Measurements from ENCODE around the gene MBTPS1.

MBTPS1 gene

DNA sequence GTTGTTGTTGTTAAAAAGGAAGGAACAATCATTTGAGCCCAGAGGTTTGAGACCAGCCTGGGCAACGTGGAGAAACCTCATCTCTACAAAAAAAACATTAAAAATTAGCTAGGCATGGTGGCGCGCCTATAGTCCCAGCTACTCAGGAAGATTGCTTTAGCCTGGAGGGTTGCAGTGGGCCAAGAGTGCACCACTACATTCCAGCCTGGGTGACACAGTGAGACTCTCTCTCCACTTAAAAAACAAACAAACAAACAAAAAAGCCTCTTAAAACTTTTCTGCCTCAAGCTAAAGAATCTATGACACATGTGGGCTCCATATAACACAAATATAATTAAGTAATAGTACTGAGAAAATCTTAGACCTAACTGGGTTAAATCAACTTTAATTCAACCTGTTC, 12.5 kb downstream of the MBTPS1 start:
- in situ Hi-C loops (cut with HindIII; ENCODE audit: low sequenced_read_pairs) = loop anchor here (5.0 kb wide), 2 partner anchors 48 to 72 kb away; no protein-coding TSS in a partner anchor

DNA sequence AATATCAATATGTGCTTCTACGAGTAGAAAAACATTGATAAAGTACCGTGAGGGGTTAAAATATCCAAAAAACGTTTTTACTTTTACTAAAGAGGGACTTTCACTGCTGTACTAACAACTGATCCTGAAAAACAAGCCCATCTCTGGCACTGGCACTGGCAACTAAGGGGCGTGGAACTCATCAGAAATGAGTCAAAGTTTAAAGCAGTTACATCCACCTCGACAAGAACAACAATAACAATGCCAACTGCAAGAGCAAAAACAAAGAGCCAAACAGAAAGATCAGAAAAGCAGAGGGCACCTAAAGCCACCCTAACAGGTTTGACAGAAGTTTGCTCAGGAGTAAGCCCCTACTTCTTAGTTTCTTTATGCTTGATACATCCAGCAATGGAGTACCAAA, 13.1 kb downstream of the MBTPS1 start:
- in situ Hi-C loops (cut with HindIII; ENCODE audit: low sequenced_read_pairs) = loop anchor here (5.0 kb wide), 2 partner anchors 49 to 71 kb away; no protein-coding TSS in a partner anchor

DNA sequence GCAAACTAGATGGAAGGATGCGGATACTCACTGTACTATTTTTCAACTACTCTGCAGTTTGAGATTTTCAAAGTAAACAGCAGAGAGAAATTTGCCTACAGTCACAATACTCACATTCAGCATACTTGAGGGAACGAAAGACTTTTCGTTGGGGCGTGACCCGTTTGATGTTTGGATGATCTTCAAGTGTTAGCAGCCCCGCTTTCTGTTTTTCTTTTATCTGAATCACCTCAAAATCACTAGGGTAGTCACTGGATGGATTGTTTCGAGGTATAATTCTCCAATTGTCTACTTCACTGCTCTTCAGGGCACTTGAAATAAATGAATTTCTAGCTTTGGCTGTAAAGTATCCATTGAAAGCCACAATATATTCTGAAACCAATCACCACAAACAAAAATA, 17.8 kb downstream of the MBTPS1 start:
- in situ Hi-C loops (cut with HindIII; ENCODE audit: low sequenced_read_pairs) = no loop called here

DNA sequence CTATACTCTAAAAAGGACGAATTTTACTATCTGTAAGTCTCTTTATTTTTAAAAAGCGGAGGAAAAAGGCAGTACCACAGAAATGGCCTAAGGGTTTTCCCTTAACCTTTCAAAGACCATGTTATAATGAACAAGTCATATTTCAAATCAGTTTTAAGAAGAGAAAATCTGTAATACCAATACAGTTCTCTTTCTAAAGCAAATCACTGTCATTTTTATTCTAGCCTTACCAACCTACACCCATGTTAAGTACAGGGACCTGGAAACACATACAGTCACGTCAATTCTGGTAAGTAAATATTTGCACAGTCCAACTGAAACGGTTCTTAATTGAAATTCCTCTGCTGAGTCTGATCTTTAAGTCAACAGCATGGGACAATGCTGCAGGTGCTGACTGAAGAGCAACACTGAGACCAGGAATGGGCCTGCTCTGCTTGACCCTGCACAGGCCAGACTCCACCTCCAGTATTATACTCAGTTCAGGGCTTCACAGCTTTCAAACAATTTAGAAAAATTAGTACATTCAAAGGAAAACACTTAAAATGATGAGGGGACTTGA, 20.2 kb downstream of the MBTPS1 start:
- in situ Hi-C loops (cut with HindIII; ENCODE audit: low sequenced_read_pairs) = no loop called here

DNA sequence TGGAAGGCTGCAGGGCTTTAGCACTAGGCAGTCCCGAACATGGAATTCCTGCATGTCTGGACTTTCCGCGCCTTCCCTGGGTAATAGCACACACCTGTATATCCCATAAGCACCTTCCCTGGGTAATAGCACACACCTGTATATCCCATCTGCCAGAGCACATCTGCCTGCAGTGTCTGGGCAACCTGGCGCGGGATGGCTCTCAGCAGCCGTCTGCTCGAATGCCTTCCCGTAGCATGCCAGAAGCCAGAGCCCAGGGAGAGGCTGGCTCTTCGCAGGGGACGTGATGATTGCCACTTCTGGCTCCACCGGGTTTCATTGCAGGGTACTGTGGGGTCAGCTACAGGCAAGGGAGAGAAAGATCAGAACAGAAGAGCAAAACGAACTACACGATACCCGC, 21.3 kb downstream of the MBTPS1 start:
- in situ Hi-C loops (cut with HindIII; ENCODE audit: low sequenced_read_pairs) = no loop called here

DNA sequence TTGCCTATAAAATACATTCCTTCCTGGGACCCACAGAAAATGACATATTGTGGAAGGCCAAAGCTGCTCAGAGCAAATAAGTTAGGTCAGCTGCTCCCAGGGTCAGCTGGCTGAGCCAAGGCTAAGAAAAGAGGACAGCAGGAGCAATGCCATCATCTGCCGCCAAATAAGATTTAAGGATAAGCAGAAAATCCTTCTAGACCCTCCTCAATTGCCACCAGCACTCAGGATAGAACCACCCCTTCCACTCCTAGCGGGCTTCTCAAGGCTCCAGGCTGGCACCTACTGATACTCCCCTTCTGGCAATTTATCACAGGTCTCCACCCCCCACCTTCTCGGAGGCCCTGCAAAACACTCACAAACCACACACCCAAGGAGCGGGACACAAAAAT, 22.9 kb downstream of the MBTPS1 start:
- in situ Hi-C loops (cut with HindIII; ENCODE audit: low sequenced_read_pairs) = no loop called here

DNA sequence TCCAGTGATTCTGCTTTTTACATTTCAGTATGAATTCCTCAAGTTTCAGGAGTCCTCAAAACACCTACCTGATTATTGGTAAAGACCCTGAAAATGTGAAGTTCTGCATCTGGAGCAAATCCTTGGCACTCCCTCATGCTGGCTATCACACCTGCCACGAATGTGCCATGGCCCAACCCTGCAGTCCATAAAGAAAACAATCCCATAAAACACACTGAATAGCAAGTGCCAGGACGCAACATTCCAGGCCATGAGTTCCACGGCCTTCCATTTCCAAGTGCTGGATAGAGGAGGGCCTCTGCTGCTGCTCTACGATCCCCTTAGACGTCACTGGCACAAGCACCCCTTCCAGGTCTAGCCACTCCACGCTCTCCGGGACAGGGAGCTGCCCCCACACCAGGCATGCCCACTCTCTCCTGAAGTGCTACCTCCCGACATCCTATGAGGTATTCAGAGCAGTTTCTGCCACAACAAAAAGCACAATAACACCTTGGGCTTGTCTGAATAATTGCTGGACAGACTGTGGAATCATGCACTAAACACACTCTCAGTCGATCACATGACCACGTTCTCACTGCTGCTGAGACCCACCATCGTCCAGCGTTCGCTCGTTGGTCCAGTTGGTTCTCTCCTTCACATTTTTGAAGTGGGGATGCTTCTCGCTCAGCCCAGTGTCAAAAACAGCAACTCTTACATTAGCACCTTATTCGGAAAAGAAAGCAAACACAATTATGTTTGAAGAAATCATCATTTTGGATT, 23.4 kb downstream of the MBTPS1 start:
- in situ Hi-C loops (cut with HindIII; ENCODE audit: low sequenced_read_pairs) = no loop called here

DNA sequence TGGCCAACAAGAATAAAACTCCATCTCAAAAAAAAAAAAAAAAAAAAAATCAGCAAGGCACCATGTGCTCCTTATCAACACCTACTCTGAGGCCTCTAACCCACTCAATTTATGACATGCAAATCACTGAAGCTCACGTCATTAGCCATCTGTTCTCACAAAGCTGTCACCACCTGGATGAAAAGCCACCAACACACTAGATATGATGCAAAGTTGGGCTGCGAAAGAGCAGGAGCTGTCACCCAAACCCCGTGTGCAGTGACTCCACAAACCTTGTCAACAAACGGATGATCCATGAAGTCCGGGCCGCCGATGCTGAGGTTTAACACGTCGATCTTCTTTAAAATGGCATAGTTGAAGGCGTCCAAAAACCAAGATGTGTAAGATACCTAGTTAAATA, 25.3 kb downstream of the MBTPS1 start:
- in situ Hi-C loops (cut with HindIII; ENCODE audit: low sequenced_read_pairs) = no loop called here

DNA sequence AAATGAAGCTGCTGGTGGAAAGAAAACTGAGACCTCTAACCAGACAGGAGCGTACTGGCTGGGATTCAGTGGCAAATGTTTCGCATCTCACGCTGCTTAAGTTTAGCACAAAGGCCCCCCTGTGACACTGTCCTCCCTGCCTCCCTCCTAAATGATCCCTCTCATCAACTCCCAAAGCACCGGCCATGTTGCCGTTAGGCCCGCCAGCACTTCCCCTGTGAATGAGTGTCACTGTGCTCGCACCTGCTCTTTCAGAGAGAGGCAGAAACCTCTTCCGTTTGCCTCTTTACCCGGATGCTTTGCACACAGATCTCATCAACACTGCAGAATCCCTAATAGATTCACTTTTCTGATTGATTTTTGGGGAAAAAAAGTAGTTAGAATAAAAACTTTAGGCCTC, 26.5 kb downstream of the MBTPS1 start:
- in situ Hi-C loops (cut with HindIII; ENCODE audit: low sequenced_read_pairs) = no loop called here

DNA sequence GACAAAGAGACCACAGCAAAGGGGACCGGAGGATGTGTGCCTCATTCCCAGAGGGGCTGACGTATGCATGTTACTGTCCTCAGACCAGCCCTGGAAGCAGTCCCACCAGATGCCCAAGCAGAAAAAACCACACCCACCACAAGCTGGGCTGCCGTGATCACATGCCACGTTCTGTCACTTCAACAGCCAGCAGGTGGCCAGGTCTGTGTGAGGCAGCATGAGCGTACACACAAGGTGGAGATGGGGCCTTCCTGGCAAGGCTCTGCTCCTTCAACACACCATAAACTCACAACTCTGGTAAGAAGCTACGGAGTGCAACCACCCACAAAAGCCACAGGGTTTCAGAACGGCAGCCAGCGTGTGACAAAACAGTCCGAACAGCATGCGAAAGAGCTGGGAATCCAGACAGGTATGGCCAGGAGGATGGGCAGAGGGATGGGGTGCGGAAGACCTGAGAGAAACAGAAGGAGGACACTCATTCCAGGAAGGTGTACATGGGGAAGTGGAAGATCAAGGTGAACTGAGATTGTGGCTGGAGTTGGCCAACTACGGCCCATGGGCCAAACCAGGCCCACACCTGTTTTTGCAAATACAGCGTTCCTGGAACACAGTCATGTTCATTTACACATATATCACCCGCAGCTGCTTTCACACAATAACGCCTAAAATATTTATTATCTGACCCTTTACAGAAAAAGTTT, 27.9 kb downstream of the MBTPS1 start:
- in situ Hi-C loops (cut with HindIII; ENCODE audit: low sequenced_read_pairs) = no loop called here

DNA sequence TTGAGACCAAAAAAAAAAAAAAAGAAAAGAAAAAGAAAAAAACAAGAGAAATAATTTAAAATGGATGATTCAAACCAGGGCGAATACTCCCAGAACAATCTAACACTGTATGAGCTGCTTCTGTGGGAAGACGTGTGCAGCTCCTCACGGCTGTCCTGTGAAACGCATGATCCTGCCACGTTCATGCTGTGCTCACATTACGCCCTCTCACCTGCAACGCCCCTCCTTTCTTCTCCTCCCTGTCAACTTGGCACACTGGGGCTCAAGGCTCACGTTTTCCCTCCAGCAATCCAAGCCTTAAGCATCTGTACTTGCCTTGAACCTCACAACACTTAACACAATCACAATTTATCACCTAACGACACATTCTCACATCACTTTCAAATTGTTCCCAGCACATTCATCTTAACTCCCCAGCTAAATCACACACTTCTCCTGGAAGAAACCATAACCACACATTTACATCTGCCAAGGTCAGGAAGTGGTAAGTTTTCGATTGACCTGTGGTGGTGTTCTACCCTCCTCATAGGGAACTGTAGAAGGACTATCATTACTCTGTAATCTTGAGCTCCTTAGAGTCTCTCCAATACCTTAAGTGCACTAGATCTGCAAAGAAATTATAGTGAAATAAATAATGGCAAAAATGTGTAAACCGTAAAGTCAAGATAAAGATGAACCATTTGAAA, 29.1 kb downstream of the MBTPS1 start:
- in situ Hi-C loops (cut with HindIII; ENCODE audit: low sequenced_read_pairs) = no loop called here

DNA sequence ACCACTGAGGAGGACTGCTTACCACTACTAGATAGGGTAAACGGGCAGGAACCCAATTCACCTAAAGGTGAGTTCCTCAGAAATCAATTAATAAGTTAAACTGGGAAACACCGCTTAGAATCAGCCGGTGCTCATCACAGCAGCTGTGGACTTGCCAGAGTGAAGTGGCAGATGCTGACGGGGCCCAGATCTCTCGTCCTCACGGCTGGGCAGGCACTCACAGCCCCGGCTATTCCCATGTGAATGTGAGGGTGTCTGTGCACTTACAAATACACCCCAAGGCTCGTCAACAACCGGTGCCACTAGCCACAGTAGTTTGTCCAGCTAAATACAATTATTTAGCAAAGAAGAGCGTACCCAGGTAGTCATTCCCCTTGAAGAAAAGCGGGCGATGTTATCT, 29.7 kb downstream of the MBTPS1 start:
- in situ Hi-C loops (cut with HindIII; ENCODE audit: low sequenced_read_pairs) = no loop called here

DNA sequence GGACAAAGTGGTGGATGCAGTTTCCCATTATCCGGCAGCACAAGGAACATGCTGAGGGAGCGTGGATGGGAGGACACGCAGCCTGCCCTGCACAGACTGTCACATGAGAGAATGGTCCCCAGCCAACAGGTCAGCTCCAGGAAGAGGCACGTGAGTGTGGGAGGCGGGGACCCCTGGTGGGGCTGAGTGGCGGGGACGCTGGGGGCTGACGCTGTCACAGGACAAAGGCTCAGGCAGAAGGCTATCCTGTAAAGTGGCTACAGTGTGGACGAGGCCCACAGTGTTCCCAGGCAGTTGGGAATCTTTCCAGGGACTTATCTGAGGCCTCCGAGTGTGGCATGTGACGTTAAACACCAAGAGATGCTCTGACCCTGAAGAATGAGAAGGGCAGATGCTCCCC, 30.4 kb downstream of the MBTPS1 start:
- in situ Hi-C loops (cut with HindIII; ENCODE audit: low sequenced_read_pairs) = no loop called here

DNA sequence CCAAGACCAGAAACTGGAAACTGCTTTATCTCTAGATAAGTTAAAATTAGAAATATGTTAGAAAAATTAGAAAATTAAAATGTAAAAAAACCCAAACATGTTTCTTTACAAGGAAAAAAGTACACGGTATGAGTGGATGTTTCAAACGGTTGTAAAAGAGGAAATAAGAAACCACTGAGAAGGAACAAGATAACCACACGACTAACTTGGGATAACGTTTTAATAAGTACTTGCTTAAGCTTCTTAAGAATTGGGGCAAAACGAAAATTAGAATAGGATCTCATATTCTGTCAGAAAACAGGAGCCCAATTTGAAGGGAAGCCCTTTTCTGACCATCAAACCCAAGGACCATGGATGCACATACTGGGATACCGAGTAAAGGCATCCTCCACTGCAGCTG, 31.0 kb downstream of the MBTPS1 start:
- in situ Hi-C loops (cut with HindIII; ENCODE audit: low sequenced_read_pairs) = no loop called here

DNA sequence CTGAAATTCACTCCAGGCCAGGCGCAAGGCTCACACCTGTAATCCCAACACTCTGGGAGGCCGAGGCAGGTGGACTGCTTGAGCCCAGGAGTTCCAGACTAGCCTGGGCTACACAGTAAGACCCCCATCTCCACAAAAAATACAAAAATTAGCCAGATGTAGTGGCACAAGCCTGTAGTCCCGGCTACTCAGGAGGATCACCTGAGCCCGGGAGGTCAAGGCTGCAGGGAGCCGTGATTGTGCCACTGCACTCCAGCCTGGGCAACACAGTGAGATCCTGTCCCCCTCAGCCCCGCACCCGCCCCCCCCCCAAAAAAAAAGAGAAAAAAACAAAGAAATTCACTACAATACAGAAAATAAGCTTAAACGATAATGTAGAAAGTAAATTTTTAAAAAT, 31.5 kb downstream of the MBTPS1 start:
- in situ Hi-C loops (cut with HindIII; ENCODE audit: low sequenced_read_pairs) = no loop called here

DNA sequence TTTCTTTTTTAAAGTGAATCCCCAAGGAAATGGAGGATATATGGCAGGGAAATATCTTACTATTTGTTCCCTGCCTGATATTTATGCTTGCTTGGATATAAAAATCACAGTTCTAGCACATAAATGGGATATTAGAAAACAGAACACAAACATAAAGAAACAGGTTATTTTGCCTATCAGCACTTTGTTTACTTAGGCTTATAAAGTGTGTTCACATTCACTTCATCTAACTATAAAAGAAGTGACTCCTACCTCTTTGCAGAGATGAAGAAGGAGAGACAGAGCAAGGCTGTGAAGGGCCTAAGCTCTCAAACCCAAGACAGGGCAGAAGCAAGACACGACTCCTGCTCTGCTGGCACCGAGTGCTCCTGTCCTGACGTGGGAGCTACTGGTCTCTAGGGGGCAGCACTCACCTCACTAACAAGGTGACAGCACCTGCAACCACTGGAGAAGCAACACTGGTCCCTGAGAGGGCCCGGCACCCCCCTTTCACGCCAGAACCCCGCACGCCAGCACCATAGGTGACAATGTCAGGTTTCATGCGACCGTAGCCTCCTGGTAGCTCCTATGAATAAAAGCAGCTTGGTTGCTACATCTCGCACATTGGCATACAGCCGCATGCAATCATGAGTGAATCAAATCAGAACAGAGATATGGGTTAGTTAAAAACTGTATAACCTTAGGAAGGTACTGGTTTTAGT, 32.0 kb downstream of the MBTPS1 start:
- in situ Hi-C loops (cut with HindIII; ENCODE audit: low sequenced_read_pairs) = no loop called here

DNA sequence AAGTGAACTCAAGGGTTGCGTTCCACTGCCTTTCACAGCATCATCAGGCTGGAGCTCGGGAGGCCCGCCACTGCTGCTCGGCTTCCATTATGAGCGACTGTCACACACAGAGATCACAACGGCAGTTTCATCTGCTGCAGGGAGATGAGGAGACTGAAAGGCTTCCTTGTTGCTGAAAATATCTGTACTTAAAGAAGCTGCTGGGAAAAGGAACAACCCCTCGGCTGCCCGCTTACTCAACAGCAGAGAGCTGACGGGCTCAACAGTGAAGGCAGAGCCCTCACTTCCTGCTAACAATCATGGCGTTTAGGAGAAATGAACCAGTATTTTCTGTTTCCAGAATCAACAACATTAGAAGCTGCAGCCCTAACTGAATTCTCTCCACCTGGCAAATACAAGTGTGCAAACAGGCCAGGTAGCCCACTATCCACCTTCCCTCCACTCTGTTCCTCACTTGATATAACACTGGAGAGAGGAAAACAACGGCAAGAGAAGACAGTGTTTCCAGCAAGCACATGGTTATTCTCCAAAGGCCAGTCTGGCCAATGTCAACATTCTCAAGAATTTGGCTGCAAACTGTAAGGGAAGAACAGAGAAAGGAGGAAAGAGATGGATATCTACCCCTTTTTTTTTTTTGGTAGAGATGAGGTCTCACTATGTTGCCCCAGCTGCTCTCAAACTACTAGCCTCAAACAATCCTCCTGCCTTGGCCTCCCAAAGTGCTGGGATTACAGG, 33.7 kb downstream of the MBTPS1 start:
- in situ Hi-C loops (cut with HindIII; ENCODE audit: low sequenced_read_pairs) = no loop called here

DNA sequence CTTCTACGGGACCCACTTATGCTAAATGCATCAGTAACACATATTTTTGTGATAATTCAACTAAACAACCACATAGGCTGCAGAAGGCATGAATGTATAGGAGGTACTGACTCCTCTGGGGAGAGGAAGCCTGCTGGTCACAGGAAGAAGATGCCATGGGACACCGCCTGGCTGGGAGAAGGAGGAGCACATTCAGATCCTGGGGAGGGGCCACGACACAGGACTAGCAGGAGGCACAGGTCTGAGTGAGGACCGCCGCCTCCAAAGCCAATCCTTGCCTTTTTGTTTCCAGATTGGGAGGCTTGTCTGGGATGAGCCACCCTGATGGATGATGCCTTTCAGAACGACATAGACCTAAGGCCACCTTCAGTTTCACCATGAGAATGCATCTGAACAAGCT, 34.6 kb downstream of the MBTPS1 start:
- in situ Hi-C loops (cut with HindIII; ENCODE audit: low sequenced_read_pairs) = no loop called here

DNA sequence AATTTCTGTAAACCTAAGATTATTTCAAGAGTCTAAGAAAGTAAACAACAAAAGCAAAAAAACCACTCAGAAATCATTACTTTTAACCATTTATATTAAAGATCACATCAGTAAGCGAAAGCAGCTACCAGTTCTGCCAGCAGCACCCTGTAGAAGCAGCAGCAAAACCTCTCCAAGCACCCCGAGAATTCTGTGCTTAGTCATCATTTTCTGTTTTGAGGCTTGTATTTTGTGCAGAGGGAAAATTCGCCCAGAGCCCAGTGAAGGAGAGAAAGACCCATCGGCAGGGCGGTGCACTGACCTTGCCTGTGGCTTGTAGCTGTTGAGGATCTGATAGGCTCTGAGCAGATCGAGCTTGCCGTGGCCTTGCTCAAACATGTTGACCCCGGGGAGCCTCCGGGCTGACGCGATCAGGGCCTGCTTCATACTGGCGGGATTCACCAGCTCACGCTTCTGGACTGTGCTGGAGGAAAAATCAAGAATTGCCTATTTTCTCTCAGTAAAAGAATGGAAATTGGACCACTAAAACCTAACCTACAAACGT, 35.2 kb downstream of the MBTPS1 start:
- in situ Hi-C loops (cut with HindIII; ENCODE audit: low sequenced_read_pairs) = no loop called here

DNA sequence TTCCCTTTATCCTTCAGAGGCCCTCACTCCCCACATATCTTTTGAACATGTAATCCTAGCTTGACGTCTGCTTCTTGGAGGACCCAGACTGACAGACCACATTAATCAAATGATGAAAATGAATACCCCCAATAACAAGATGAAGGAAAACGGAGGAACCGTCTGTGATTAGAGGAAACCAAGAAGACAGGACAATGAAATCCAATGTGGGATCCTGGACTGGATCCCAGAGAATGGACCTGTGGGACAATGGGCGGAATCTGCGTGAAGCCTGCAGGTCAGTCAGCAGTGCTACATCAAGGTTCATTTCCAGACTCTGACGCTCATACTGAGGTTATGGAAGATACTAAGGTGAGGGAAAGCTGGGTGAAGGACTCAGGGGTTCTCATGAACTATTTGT, 35.9 kb downstream of the MBTPS1 start:
- in situ Hi-C loops (cut with HindIII; ENCODE audit: low sequenced_read_pairs) = no loop called here

Data from endothelial cell of hepatic sinusoid (primary cell).